HCT116 (cell line): ENCODE data around the gene SESN1. TPM values are rescaled to one million over a fixed set of nuclear protein-coding genes. Genes with fewer than 3 reads are reported as not detected.

Experiments
- ATAC-seq: fragments of 200-7000 bp; cut with Tn5 transposase; 2 replicates; pipeline ENCODE4 v1.9.1; 2020; ENCODE audit warnings: mild to moderate bottlenecking, moderate library complexity
- BruUV-seq: library from RNA; stranded (reverse); fragments of 400-500 nt; replicated peaks from 2 replicates; lab custom pipeline; 2021; lab: Mats Ljungman, UMichigan
- CTCF ChIA-PET: fragments of 300-600 bp; sonication (Branson Sonifier 250); formaldehyde crosslinking; loops from one replicate; lab custom pipeline; 2021; ENCODE audit warnings: antibody characterized with exemption; lab: Charles Lee
- POLR2A ChIA-PET: fragments of 300-600, 350-600 bp; sonication (Branson Sonifier 250); formaldehyde crosslinking; loops from one replicate; lab custom pipeline; 2021; ENCODE audit warnings: antibody characterized with exemption; lab: Charles Lee
- RAD21 ChIA-PET, 2 experiments: fragments of 300-600 bp; sonication (Branson Sonifier 250); formaldehyde crosslinking; loops; one replicate each; lab custom pipeline; 2023; ENCODE audit warnings: low total read pairs in 2 of 2; ENCODE audit not compliant: uncharacterized antibody in 2 of 2, unreplicated experiment in 2 of 2, low non-redundant PET in 1 of 2; lab: Charles Lee
- DNase-seq: peaks from one replicate; pipeline ENCODE4 v3.0.0-alpha.2; 2010; ENCODE audit warnings: low read depth, low spot score
- H2AFZ ChIP-seq: fragments of 200-600 bp; shearing (Covaris generic), sonication (generic); 2 replicates; pipeline ENCODE4 v1.6.1; 2017; ENCODE audit warnings: low read depth, mixed run types, mixed read lengths, antibody characterized with exemption, low read length; ENCODE audit not compliant: poor library complexity, severe bottlenecking
- H3K27ac ChIP-seq: 2 replicates; pipeline ENCODE4 v1.5.1; 2012; ENCODE audit warnings: low read depth, low read length
- H3K27me3 ChIP-seq: fragments of 200-600 bp; sonication (generic); 2 replicates; pipeline ENCODE4 v1.6.1; 2016; ENCODE audit warnings: mixed run types, low read length, mixed read lengths; ENCODE audit not compliant: insufficient read depth
- H3K36me3 ChIP-seq, 2 experiments: fragments of 200-500 bp in 1 of 2; fragments of 200-600 bp in 1 of 2; sonication (Bioruptor generic) in 1 of 2; sonication (generic) in 1 of 2; 2 replicates each; pipeline versions ENCODE4 v1.5.1 to v1.6.1; 2014 to 2016; ENCODE audit warnings: low read length in 2 of 2, inconsistent platforms in 1 of 2, mixed read lengths in 1 of 2, mixed run types in 1 of 2; ENCODE audit not compliant: insufficient read depth in 2 of 2, control insufficient read depth in 1 of 2
- H3K4me1 ChIP-seq, 2 experiments: fragments of 200-600 bp in 1 of 2; sonication (generic) in 1 of 2; 2 replicates each; pipeline versions ENCODE4 v1.5.1 to v1.6.1; 2012 to 2017; ENCODE audit warnings: low read length in 2 of 2, inconsistent platforms in 1 of 2, mild to moderate bottlenecking in 1 of 2, mixed read lengths in 1 of 2, mixed run types in 1 of 2, moderate library complexity in 1 of 2; ENCODE audit not compliant: insufficient read depth in 2 of 2, control insufficient read depth in 1 of 2
- H3K4me2 ChIP-seq: fragments of 200-600 bp; sonication (generic); 2 replicates; pipeline ENCODE4 v1.6.1; 2017; ENCODE audit warnings: mixed run types, low read length, mixed read lengths
- H3K4me3 ChIP-seq, 2 experiments: fragments of 200-600 bp in 1 of 2; sonication (generic) in 1 of 2; replicated peaks in 1 of 2; 2 replicates each; pipeline ENCODE4 v1.5.1; 2011 to 2016; ENCODE audit warnings: low read length in 2 of 2, control low read depth in 1 of 2, low read depth in 1 of 2, mild to moderate bottlenecking in 1 of 2, mixed read lengths in 1 of 2, mixed run types in 1 of 2
- H3K79me2 ChIP-seq: fragments of 200-600 bp; sonication (generic); 2 replicates; pipeline ENCODE4 v1.6.1; 2017; ENCODE audit warnings: mild to moderate bottlenecking, mixed run types, low read length, moderate library complexity, mixed read lengths; ENCODE audit not compliant: insufficient read depth
- H3K9ac ChIP-seq: fragments of 200-600 bp; sonication (generic); 2 replicates; pipeline ENCODE4 v1.6.1; 2016; ENCODE audit warnings: low read length, mixed read lengths
- H3K9me2 ChIP-seq: fragments of 200-600 bp; sonication (generic), shearing (Covaris generic); 2 replicates; pipeline ENCODE4 v1.6.1; 2017; ENCODE audit warnings: mixed run types, mild to moderate bottlenecking, moderate library complexity; ENCODE audit not compliant: insufficient read depth
- H3K9me3 ChIP-seq, 2 experiments: fragments of 200-500 bp in 1 of 2; fragments of 200-600 bp in 1 of 2; sonication (Bioruptor generic) in 1 of 2; sonication (generic) in 1 of 2; 2 replicates each; pipeline ENCODE4 v1.6.1; 2014 to 2017; ENCODE audit warnings: low read length in 2 of 2, mixed read lengths in 2 of 2, inconsistent platforms in 1 of 2, low read depth in 1 of 2, mild to moderate bottlenecking in 1 of 2, mixed run types in 1 of 2, moderate library complexity in 1 of 2; ENCODE audit not compliant: control insufficient read depth in 1 of 2, insufficient read depth in 1 of 2
- H4K20me1 ChIP-seq: fragments of 200-600 bp; sonication (generic), shearing (Covaris generic); 2 replicates; pipeline ENCODE4 v1.6.1; 2017; ENCODE audit warnings: mixed run types, mild to moderate bottlenecking, moderate library complexity; ENCODE audit not compliant: insufficient read depth
- CEBPB ChIP-seq: IDR thresholded peaks from 2 replicates; pipeline ENCODE4 v1.6.1; 2012; ENCODE audit warnings: low read depth
- ELF1 ChIP-seq: IDR thresholded peaks from 2 replicates; pipeline ENCODE4 v1.6.1; 2012; ENCODE audit warnings: low read depth, borderline replicate concordance
- EZH2 ChIP-seq: fragments of 200-600 bp; sonication (generic); IDR thresholded peaks from 2 replicates; pipeline ENCODE4 v1.6.1; 2017; ENCODE audit warnings: antibody characterized with exemption, mixed run types
- JUND ChIP-seq: IDR thresholded peaks from 2 replicates; pipeline ENCODE4 v1.6.1; 2012
- POLR2A ChIP-seq: IDR thresholded peaks from 2 replicates; pipeline ENCODE4 v1.7.0; 2011; ENCODE audit warnings: borderline replicate concordance; ENCODE audit not compliant: insufficient read depth, insufficient read length; ENCODE audit errors: extremely low read depth
- SIN3A ChIP-seq: IDR thresholded peaks from 2 replicates; pipeline ENCODE4 v1.6.1; 2012; ENCODE audit warnings: low read depth
- SP1 ChIP-seq: IDR thresholded peaks from 2 replicates; pipeline ENCODE4 v1.6.1; 2012; ENCODE audit warnings: low read depth
- SRF ChIP-seq: IDR thresholded peaks from 2 replicates; pipeline ENCODE4 v1.6.1; 2012; ENCODE audit warnings: low read depth
- ZFX ChIP-seq: fragments of 450-650 bp; IDR thresholded peaks from 2 replicates; pipeline ENCODE4 v1.6.1; 2017
- ZNF274 ChIP-seq: fragments of 200-500 bp; sonication (Bioruptor generic); IDR thresholded peaks from 2 replicates; pipeline ENCODE4 v1.6.1; 2014; ENCODE audit warnings: mild to moderate bottlenecking, low read depth, low read length, inconsistent platforms
- intact Hi-C: fragments of 100-400 bp; cut with micrococcal nuclease; formaldehyde crosslinking; loops from 2 replicates; pipeline ENCODE4 v1.10.0; 2022
- total RNA-seq: library from RNA; stranded (reverse); gene quantifications from one replicate; pipeline ENCODE4 v1.2.1, GENCODE V29; 2021; ENCODE audit not compliant: unreplicated experiment
- TF ChIP-seq, protein P1 (sequence below): IDR thresholded peaks from 2 replicates; pipeline ENCODE4 v1.6.1; 2011; ENCODE audit warnings: mild to moderate bottlenecking, low read length, moderate library complexity; ENCODE audit not compliant: insufficient replicate concordance; ENCODE audit errors: extremely low read depth
- TF ChIP-seq, protein P2 (sequence below): IDR thresholded peaks from 2 replicates; pipeline ENCODE4 v1.6.1; 2012
- TF ChIP-seq, protein P3 (sequence below): IDR thresholded peaks from 2 replicates; pipeline ENCODE4 v1.6.1; 2012

SESN1 gene
- total RNA-seq, 1 experiment from 2014 or later: 9.3 TPM

DNA sequence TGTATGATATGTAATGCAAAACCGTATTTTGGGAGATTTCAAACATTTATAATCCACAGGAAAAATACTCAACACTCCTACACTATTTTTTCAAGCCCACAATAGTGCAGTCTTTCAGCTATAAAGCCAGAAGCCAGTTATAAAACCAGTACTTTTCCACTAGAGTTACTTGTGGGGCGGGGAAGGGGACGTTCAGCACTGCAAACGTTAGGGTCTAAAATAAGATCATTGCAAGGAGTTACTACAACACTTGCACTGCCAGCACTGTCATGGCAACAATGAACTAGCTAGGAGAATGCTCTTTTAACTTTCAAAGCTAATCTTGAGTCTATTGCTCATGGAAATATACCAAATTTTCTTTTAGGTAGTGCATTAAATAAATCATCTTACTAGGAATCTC, 14.7 kb downstream of the SESN1 start:
- Histone ChIP-seq H3K9me3 (no peaks in the 10 kb centered on the region), H3K4me2 (no peak overlapping the region), H3K36me3 (no peaks in the 10 kb centered on the region), H3K4me1 (no peaks in the 10 kb centered on the region), H3K9ac (no peak overlapping the region), H3K9me2 (no peaks in the 10 kb centered on the region), H3K27me3 (no peaks in the 10 kb centered on the region), H3K4me3 (no peak overlapping the region), H3K79me2 (no peaks in the 10 kb centered on the region), H4K20me1 (no peaks in the 10 kb centered on the region), H3K27ac (no peak overlapping the region), H2AFZ (no peak overlapping the region)
- no peak for ATAC-seq
- intact Hi-C loops: loop anchor here (10.0 kb wide), 1 partner anchor 975 kb away; no protein-coding TSS in a partner anchor
- RAD21 ChIA-PET: no interaction called here
- CTCF ChIA-PET: interaction anchor here (0.9 kb wide), 1 partner anchor 539 kb away, joined by 3 read pairs; no protein-coding TSS in a partner anchor
- no peak for TF ChIP-seq ELF1
- TF ChIP-seq CEBPB: no peak
- TF ChIP-seq, protein P1, sequence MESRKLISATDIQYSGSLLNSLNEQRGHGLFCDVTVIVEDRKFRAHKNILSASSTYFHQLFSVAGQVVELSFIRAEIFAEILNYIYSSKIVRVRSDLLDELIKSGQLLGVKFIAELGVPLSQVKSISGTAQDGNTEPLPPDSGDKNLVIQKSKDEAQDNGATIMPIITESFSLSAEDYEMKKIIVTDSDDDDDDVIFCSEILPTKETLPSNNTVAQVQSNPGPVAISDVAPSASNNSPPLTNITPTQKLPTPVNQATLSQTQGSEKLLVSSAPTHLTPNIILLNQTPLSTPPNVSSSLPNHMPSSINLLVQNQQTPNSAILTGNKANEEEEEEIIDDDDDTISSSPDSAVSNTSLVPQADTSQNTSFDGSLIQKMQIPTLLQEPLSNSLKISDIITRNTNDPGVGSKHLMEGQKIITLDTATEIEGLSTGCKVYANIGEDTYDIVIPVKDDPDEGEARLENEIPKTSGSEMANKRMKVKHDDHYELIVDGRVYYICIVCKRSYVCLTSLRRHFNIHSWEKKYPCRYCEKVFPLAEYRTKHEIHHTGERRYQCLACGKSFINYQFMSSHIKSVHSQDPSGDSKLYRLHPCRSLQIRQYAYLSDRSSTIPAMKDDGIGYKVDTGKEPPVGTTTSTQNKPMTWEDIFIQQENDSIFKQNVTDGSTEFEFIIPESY: no peak
- no TSS peak for BruUV-seq
- POLR2A ChIA-PET: no interaction called here
- no peak for DNase-seq

DNA sequence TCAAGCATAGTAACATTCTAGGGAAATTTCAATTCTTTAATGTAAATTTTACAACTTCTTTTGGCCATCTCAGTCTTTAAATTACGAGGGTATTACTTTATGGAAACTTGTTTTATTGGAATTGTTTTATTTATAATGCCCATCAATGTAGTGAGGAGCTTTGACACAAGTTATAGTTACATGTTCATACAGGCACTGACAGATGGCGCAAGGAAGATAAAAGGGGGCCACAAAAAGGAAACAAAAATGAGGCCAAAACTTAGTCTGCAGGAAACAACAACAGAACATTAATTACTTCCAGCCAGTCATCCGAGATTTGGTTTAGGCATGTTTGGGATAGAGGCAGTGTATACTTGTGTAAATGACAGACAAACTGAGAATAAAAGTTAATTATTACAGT, 18.3 kb downstream of the SESN1 start:
- H3K27ac ChIP-seq: no peak overlapping the region
- H3K79me2 ChIP-seq: no peaks in the 10 kb centered on the region
- H3K4me1 ChIP-seq: no peaks in the 10 kb centered on the region
- H4K20me1 ChIP-seq: no peaks in the 10 kb centered on the region
- no TSS peak for BruUV-seq
- no peak for ATAC-seq
- intact Hi-C loops: loop anchor here (10.0 kb wide), 1 partner anchor 972 kb away; no protein-coding TSS in a partner anchor
- no peak overlapping the region for H3K9ac ChIP-seq
- no peaks in the 10 kb centered on the region for H3K36me3 ChIP-seq
- ChIA-PET RAD21 (no interaction called here), POLR2A (no interaction called here), CTCF (no interaction called here)
- H3K27me3 ChIP-seq: no peaks in the 10 kb centered on the region
- no peak overlapping the region for H3K4me3 ChIP-seq
- H2AFZ ChIP-seq: no peak overlapping the region
- H3K9me2 ChIP-seq: no peaks in the 10 kb centered on the region
- H3K4me2 ChIP-seq: no peak overlapping the region
- H3K9me3 ChIP-seq: no peaks in the 10 kb centered on the region
- DNase-seq: no peak
- TF ChIP-seq ELF1: no peak
- TF ChIP-seq, protein P2, sequence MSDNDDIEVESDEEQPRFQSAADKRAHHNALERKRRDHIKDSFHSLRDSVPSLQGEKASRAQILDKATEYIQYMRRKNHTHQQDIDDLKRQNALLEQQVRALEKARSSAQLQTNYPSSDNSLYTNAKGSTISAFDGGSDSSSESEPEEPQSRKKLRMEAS: no peak
- TF ChIP-seq, protein P3, sequence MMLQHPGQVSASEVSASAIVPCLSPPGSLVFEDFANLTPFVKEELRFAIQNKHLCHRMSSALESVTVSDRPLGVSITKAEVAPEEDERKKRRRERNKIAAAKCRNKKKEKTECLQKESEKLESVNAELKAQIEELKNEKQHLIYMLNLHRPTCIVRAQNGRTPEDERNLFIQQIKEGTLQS: no peak
- TF ChIP-seq SP1: no peak
- TF ChIP-seq SIN3A: no peak
- no peak for TF ChIP-seq POLR2A
- TF ChIP-seq JUND: no peak
- no peak for TF ChIP-seq CEBPB
- no peak for TF ChIP-seq SRF
- TF ChIP-seq, protein P1: no peak
- TF ChIP-seq ZNF274: no peak
- TF ChIP-seq EZH2: no peak
- no peak for TF ChIP-seq ZFX
